Activated CD8-positive, alpha-beta T cell treated with anti-CD3 and anti-CD28 coated beads for 36 hours (primary cell): ENCODE data around the gene CD22. TPM values are rescaled to one million over a fixed set of nuclear protein-coding genes. Genes with fewer than 3 reads are reported as not detected.
"Not testable (repeated sequence)": the region's sequence is repeated elsewhere in the genome, so short reads cannot be mapped to it uniquely, and the experiment has no call there.

Experiments used
- ATAC-seq: fragments of 200-7000 bp; cut with Tn5 transposase; one replicate; pipeline ENCODE4 v1.10.0; 2021; ENCODE audit warnings: mild to moderate bottlenecking, moderate library complexity
- CTCF ChIA-PET: fragments of 350-600 bp; sonication (Branson Sonifier 250); formaldehyde crosslinking; loops from one replicate; lab custom pipeline; 2021; ENCODE audit warnings: antibody characterized with exemption; lab: Charles Lee
- POLR2A ChIA-PET: fragments of 350-600 bp; sonication (Branson Sonifier 250); formaldehyde crosslinking; loops from one replicate; lab custom pipeline; 2021; ENCODE audit warnings: antibody characterized with exemption; lab: Charles Lee
- DNase-seq: peaks from one replicate; pipeline ENCODE4 v3.0.0-alpha.2; 2020
- H3K27ac Mint-ChIP-seq: one replicate; pipeline ENCODE4 v1.8.0; 2021; ENCODE audit warnings: mild to moderate bottlenecking, mixed read lengths
- H3K27me3 Mint-ChIP-seq: one replicate; pipeline ENCODE4 v1.8.0; 2021; ENCODE audit warnings: mixed read lengths
- H3K36me3 Mint-ChIP-seq: one replicate; pipeline ENCODE4 v1.8.0; 2021; ENCODE audit warnings: low read depth, mixed read lengths
- H3K4me1 Mint-ChIP-seq: one replicate; pipeline ENCODE4 v1.8.0; 2021; ENCODE audit warnings: low read depth, mixed read lengths
- H3K4me3 Mint-ChIP-seq: one replicate; pipeline ENCODE4 v1.8.0; 2021; ENCODE audit warnings: mild to moderate bottlenecking, moderate library complexity, mixed read lengths
- H3K9me3 Mint-ChIP-seq: one replicate; pipeline ENCODE4 v1.8.0; 2021; ENCODE audit warnings: mixed read lengths
- CTCF ChIP-seq: fragments of 200-600 bp; IDR thresholded peaks from one replicate; pipeline ENCODE4 v1.8.0; 2022; ENCODE audit warnings: antibody characterized with exemption, mild to moderate bottlenecking
- intact Hi-C: fragments of 100-400 bp; cut with micrococcal nuclease; formaldehyde crosslinking; loops from one replicate; pipeline ENCODE4 v1.10.0; 2022
- total RNA-seq, 2 experiments: library from RNA; stranded (reverse); gene quantifications; one replicate each; pipeline ENCODE4 v1.2.3, GENCODE V29; 2021

The CD22 gene
- total RNA-seq, 2 experiments from 2014 or later: 2.3 to 2.8 TPM

GRCh38 chr19:35284153-35285094 is 44.6 kb upstream of the CD22 start:
- CTCF ChIA-PET: interaction anchor here (0.9 kb wide), 1 partner anchor 11 kb away, joined by 4 read pairs; no protein-coding TSS in a partner anchor
- Mint-ChIP-seq H3K36me3 (no peaks in the 10 kb centered on the region), H3K4me3 (no peak overlapping the region), H3K27ac (no peak overlapping the region), H3K4me1 (peaks cover 2% of the 10 kb centered on the region), H3K9me3 (no peaks in the 10 kb centered on the region), H3K27me3 (peaks cover 16% of the 10 kb centered on the region)
- TF ChIP-seq CTCF: no peak
- no peak for ATAC-seq
- intact Hi-C loops: no loop called here
- POLR2A ChIA-PET: no interaction called here
- DNase-seq: no peak

GRCh38 chr19:35285095-35285449 is 43.9 kb upstream of the CD22 start:
- intact Hi-C loops: no loop called here
- Mint-ChIP-seq H3K27me3 (peaks cover 16% of the 10 kb centered on the region), H3K4me1 (peaks cover 2% of the 10 kb centered on the region), H3K36me3 (no peaks in the 10 kb centered on the region), H3K27ac (no peak overlapping the region), H3K9me3 (no peaks in the 10 kb centered on the region), H3K4me3 (no peak overlapping the region)
- DNase-seq (no peak), ATAC-seq (no peak)
- CTCF ChIA-PET: interaction anchor here (0.9 to 1.6 kb wide), 2 partner anchors 9 to 10 kb away, joined by 3 to 4 read pairs; no protein-coding TSS in a partner anchor
- TF ChIP-seq CTCF: no peak
- POLR2A ChIA-PET: no interaction called here

GRCh38 chr19:35285465-35285864 is 43.5 kb upstream of the CD22 start:
- H3K9me3 Mint-ChIP-seq, H3K27ac Mint-ChIP-seq, intact Hi-C loops, DNase-seq, ATAC-seq, H3K4me3 Mint-ChIP-seq, H3K36me3 Mint-ChIP-seq, H3K4me1 Mint-ChIP-seq, POLR2A ChIA-PET: not testable (repeated sequence)
- peaks cover 16% of the 10 kb centered on the region for H3K27me3 Mint-ChIP-seq
- CTCF ChIA-PET: interaction anchor here (1.6 kb wide), 1 partner anchor 10 kb away, joined by 3 read pairs; no protein-coding TSS in a partner anchor

GRCh38 chr19:35286101-35286500 is 42.9 kb upstream of the CD22 start:
- DNase-seq, intact Hi-C loops, POLR2A ChIA-PET, H3K4me3 Mint-ChIP-seq, ATAC-seq, H3K9me3 Mint-ChIP-seq, H3K4me1 Mint-ChIP-seq, H3K27ac Mint-ChIP-seq, H3K36me3 Mint-ChIP-seq: not testable (repeated sequence)
- peaks cover 16% of the 10 kb centered on the region for H3K27me3 Mint-ChIP-seq
- CTCF ChIA-PET: interaction anchor here (1.6 kb wide), 1 partner anchor 10 kb away, joined by 3 read pairs; no protein-coding TSS in a partner anchor

- intact Hi-C loops: no loop called here
- POLR2A ChIA-PET: no interaction called here
- no peak for TF ChIP-seq CTCF
- DNase-seq (no peak), ATAC-seq (no peak)
- no peaks in the 10 kb centered on the region for H3K4me1 Mint-ChIP-seq
- H3K27me3 Mint-ChIP-seq: peaks cover 11% of the 10 kb centered on the region
- CTCF ChIA-PET: no interaction called here
- H3K27ac Mint-ChIP-seq: no peak overlapping the region
- no peak overlapping the region for H3K4me3 Mint-ChIP-seq
- H3K36me3 Mint-ChIP-seq: no peaks in the 10 kb centered on the region
- H3K9me3 Mint-ChIP-seq: no peaks in the 10 kb centered on the region
Measured at GRCh38 chr19:35287713-35288112, 41.3 kb upstream of the CD22 start.

- no peak overlapping the region for H3K27ac Mint-ChIP-seq
- intact Hi-C loops: no loop called here
- H3K4me3 Mint-ChIP-seq: no peak overlapping the region
- H3K36me3 Mint-ChIP-seq: no peaks in the 10 kb centered on the region
- no peaks in the 10 kb centered on the region for H3K9me3 Mint-ChIP-seq
- peaks cover 4% of the 10 kb centered on the region for H3K27me3 Mint-ChIP-seq
- H3K4me1 Mint-ChIP-seq: no peaks in the 10 kb centered on the region
- CTCF ChIA-PET: no interaction called here
- POLR2A ChIA-PET: no interaction called here
- no peak for ATAC-seq
- DNase-seq: no peak
- no peak for TF ChIP-seq CTCF
Measured at GRCh38 chr19:35288331-35288730, 40.7 kb upstream of the CD22 start.
